KMS-11 (cell line): ENCODE data around the gene TOR1AIP2.
"Not testable (repeated sequence)": the region's sequence is repeated elsewhere in the genome, so short reads cannot be mapped to it uniquely, and the experiment has no call there.

Experiments
- H2AFZ ChIP-seq: fragments of 200-600 bp; sonication (generic); 2 replicates; pipeline ENCODE4 v1.6.1; 2016; ENCODE audit warnings: antibody characterized with exemption, mixed run types, low read depth
- H3K27ac ChIP-seq: fragments of 200-600 bp; sonication (generic); 2 replicates; pipeline ENCODE4 v1.6.1; 2016; ENCODE audit warnings: mild to moderate bottlenecking, mixed run types
- H3K27me3 ChIP-seq: fragments of 200-600 bp; sonication (generic); 2 replicates; pipeline ENCODE4 v1.6.1; 2017; ENCODE audit warnings: mild to moderate bottlenecking, low read depth, mixed run types, moderate library complexity; ENCODE audit not compliant: insufficient read depth
- H3K36me3 ChIP-seq: fragments of 200-600 bp; sonication (generic); 2 replicates; pipeline ENCODE4 v1.6.1; 2017; ENCODE audit warnings: mild to moderate bottlenecking, mixed run types; ENCODE audit not compliant: insufficient read depth
- H3K4me1 ChIP-seq: fragments of 200-600 bp; sonication (generic); 2 replicates; pipeline ENCODE4 v1.6.1; 2016; ENCODE audit warnings: mild to moderate bottlenecking, low read depth, mixed run types; ENCODE audit not compliant: poor library complexity, severe bottlenecking
- H3K4me2 ChIP-seq: fragments of 200-600 bp; sonication (generic); 2 replicates; pipeline ENCODE4 v1.7.0; 2016; ENCODE audit warnings: mild to moderate bottlenecking, mixed run types
- H3K4me3 ChIP-seq: fragments of 200-600 bp; sonication (generic); IDR thresholded peaks from 2 replicates; pipeline ENCODE4 v1.6.1; 2017; ENCODE audit warnings: low read depth, low read length, mixed read lengths; ENCODE audit not compliant: insufficient read depth
- H3K79me2 ChIP-seq: fragments of 200-600 bp; sonication (generic); 2 replicates; pipeline ENCODE4 v1.6.1; 2016; ENCODE audit warnings: low read depth, mixed run types; ENCODE audit not compliant: insufficient read depth
- H3K9ac ChIP-seq: fragments of 200-600 bp; sonication (generic); 2 replicates; pipeline ENCODE4 v1.6.1; 2016; ENCODE audit warnings: mild to moderate bottlenecking, mixed run types
- H4K20me1 ChIP-seq: fragments of 200-600 bp; sonication (generic); 2 replicates; pipeline ENCODE4 v1.6.1; 2016; ENCODE audit warnings: mild to moderate bottlenecking, mixed run types; ENCODE audit not compliant: insufficient read depth
- TF ChIP-seq, protein P1 (sequence below): fragments of 200-600 bp; sonication (generic); conservative IDR thresholded peaks from 2 replicates; pipeline ENCODE4 v1.6.1; 2017; ENCODE audit warnings: low read depth, mild to moderate bottlenecking, antibody characterized with exemption, low read length, moderate library complexity, mixed read lengths

Gene TOR1AIP2

GRCh38 chr1:179840107-179840506, 37.5 kb downstream of the TOR1AIP2 start:
- no peaks in the 10 kb centered on the region for H4K20me1 ChIP-seq
- H3K36me3 ChIP-seq = no peaks in the 10 kb centered on the region
- H2AFZ ChIP-seq = no peak overlapping the region
- no peak overlapping the region for H3K4me3 ChIP-seq
- H3K27ac ChIP-seq = no peak overlapping the region
- TF ChIP-seq, protein P1, sequence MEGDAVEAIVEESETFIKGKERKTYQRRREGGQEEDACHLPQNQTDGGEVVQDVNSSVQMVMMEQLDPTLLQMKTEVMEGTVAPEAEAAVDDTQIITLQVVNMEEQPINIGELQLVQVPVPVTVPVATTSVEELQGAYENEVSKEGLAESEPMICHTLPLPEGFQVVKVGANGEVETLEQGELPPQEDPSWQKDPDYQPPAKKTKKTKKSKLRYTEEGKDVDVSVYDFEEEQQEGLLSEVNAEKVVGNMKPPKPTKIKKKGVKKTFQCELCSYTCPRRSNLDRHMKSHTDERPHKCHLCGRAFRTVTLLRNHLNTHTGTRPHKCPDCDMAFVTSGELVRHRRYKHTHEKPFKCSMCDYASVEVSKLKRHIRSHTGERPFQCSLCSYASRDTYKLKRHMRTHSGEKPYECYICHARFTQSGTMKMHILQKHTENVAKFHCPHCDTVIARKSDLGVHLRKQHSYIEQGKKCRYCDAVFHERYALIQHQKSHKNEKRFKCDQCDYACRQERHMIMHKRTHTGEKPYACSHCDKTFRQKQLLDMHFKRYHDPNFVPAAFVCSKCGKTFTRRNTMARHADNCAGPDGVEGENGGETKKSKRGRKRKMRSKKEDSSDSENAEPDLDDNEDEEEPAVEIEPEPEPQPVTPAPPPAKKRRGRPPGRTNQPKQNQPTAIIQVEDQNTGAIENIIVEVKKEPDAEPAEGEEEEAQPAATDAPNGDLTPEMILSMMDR = no peak
- no peaks in the 10 kb centered on the region for H3K4me1 ChIP-seq
- H3K27me3 ChIP-seq = no peaks in the 10 kb centered on the region
- H3K4me2 ChIP-seq = no peak overlapping the region
- H3K9ac ChIP-seq = no peak overlapping the region
- H3K79me2 ChIP-seq = no peaks in the 10 kb centered on the region

DNA sequence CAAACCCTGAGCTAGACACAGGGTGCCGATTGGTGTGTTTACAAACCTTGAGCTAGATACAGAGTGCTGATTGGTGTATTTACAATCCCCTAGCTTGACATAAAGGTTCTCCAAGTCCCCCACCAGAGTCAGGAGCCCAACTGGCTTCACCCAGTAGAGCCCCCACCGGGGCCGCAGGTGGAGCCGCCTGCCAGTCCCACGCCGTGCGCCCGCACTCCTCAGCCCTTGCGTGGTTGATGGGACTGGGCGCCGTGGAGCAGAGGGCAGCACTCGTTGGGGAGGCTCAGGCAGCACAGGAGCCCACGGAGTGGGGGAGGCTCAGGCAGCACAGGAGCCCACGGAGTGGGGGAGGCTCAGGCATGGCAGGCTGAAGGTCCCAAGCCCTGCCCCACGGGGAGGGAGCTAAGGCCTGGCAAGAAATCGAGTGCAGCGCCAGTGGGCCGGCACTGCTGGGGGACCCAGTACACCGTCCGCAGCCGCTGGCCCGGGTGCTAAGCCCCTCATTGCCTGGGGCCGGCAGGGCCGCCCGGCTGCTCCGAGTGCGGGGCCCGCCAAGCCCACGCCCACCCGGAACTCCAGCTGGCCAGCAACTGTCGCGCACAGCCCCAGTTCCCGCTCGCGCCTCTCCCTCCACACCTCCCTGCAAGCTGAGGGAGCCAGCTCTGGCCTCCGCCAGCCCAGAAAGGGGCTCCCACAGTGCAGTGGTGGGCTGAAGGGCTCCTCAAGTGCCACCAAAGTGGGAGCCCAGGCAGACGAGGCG, 40.7 kb downstream of the TOR1AIP2 start:
- H3K36me3 ChIP-seq, H3K4me2 ChIP-seq, H2AFZ ChIP-seq, H3K4me3 ChIP-seq, H4K20me1 ChIP-seq, H3K27me3 ChIP-seq, H3K9ac ChIP-seq, H3K27ac ChIP-seq, H3K79me2 ChIP-seq: not testable (repeated sequence)
- peaks cover 30% of the 10 kb centered on the region for H3K4me1 ChIP-seq

- Histone ChIP-seq H3K4me3 (no peak overlapping the region), H4K20me1 (no peaks in the 10 kb centered on the region), H3K79me2 (no peaks in the 10 kb centered on the region), H3K9ac (peak overlapping the region; percentile 46; the same call in 1 of the 2 replicates), H3K36me3 (no peaks in the 10 kb centered on the region), H3K4me2 (peak overlapping the region; percentile 84), H3K27me3 (no peaks in the 10 kb centered on the region), H3K27ac (peak overlapping the region; percentile 83), H3K4me1 (peaks cover 71% of the 10 kb centered on the region), H2AFZ (peak overlapping the region; percentile 52)
- TF ChIP-seq, protein P1 = no peak
These were observed 45.5 kb downstream of the TOR1AIP2 start for GRCh38 chr1:179831852-179832699.

DNA sequence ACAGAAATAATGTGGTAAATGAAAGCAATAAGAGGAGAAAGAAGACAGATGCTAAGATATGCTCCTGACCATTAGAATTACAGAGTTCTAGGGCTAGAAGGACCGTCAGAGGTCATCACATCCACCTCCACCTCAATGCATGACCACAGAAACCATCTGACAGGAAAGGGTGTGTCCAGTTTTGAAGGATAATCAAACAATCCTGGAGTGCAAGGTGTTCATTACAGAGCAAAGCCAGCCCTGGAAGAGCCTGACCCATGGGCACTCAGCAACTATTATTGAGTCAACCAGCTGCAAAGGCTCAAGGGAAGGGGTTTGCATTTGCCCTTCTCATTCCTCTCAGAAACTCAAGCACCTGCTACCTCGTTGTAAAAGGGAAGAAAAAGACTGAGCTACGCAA, 46.4 kb downstream of the TOR1AIP2 start:
- no peaks in the 10 kb centered on the region for H3K79me2 ChIP-seq
- H3K4me2 ChIP-seq = peak overlapping the region; percentile 84
- H3K36me3 ChIP-seq = no peaks in the 10 kb centered on the region
- peak overlapping the region; percentile 83 for H3K27ac ChIP-seq
- peak overlapping the region; percentile 52 for H2AFZ ChIP-seq
- peak overlapping the region; percentile 46; the same call in 1 of the 2 replicates for H3K9ac ChIP-seq
- H3K4me1 ChIP-seq = peaks cover 80% of the 10 kb centered on the region
- no peaks in the 10 kb centered on the region for H4K20me1 ChIP-seq
- no peaks in the 10 kb centered on the region for H3K27me3 ChIP-seq
- TF ChIP-seq, protein P1 = no peak
- H3K4me3 ChIP-seq = no peak overlapping the region
